ENCODE measurements around the gene LALBA.
"Not testable (repeated sequence)": the region's sequence is repeated elsewhere in the genome, so short reads cannot be mapped to it uniquely, and the experiment has no call there.

LALBA gene

DNA sequence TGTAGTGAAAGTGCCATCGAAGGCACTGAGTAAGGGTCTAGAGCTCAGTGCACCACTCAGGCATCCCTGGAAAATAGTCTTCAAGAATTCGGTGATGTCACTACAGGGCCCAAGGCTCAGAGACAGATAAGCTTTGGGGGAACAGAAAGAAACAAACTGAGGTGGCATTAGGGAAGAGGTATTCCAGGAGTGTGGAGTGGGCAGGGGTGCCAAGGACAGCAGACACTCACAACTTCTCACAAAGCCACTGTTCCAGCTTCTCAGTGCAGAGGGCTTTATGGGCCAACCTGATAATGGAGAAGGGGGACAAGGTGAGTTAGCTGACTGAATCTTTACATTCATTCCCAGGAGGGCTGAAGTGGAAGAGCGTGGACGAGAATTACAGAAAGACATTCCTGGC is 2.1 kb downstream of the LALBA start:
- TF ChIP-seq, protein P1, sequence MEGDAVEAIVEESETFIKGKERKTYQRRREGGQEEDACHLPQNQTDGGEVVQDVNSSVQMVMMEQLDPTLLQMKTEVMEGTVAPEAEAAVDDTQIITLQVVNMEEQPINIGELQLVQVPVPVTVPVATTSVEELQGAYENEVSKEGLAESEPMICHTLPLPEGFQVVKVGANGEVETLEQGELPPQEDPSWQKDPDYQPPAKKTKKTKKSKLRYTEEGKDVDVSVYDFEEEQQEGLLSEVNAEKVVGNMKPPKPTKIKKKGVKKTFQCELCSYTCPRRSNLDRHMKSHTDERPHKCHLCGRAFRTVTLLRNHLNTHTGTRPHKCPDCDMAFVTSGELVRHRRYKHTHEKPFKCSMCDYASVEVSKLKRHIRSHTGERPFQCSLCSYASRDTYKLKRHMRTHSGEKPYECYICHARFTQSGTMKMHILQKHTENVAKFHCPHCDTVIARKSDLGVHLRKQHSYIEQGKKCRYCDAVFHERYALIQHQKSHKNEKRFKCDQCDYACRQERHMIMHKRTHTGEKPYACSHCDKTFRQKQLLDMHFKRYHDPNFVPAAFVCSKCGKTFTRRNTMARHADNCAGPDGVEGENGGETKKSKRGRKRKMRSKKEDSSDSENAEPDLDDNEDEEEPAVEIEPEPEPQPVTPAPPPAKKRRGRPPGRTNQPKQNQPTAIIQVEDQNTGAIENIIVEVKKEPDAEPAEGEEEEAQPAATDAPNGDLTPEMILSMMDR (IDR thresholded peaks at IDR 0.05; ENCODE audit: insufficient read depth, low read length, missing control alignments) = no peak
- POLR2A ChIA-PET = no interaction called here
- CTCF ChIA-PET = interaction anchor here (1.0 kb wide), 1 partner anchor 50 kb away, joined by 3 read pairs; no protein-coding TSS in a partner anchor
- no peak for DNase-seq (ENCODE audit: low read depth, low spot score)
- H3K4me3 ChIP-seq (ENCODE audit: low read depth, low read length) = no peak overlapping the region

DNA sequence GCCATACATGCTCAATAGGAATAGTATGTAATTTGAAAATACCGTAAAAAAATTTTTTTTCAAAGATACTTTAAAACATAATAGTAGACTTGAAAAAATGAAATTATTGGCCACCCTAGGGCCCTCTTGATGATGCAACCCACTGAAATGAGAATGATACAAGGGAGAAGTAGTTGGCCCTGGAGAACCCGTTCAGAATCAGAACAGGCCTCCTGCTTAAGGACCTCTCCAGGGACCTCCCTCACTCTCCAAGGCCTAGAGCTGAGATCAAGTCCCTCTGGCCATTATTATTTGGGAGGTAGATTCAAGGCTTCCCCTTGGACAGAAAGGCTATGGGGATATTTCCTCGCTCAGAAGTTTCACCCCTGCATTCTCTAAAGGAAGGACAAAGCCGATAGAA is 11.9 kb downstream of the LALBA start:
- POLR2A ChIA-PET = no interaction called here
- no peak for DNase-seq (ENCODE audit: low read depth, low spot score)
- TF ChIP-seq, protein P1 (IDR thresholded peaks at IDR 0.05; ENCODE audit: insufficient read depth, low read length, missing control alignments) = no peak
- no peak overlapping the region for H3K4me3 ChIP-seq (ENCODE audit: low read depth, low read length)
- CTCF ChIA-PET = interaction anchor here (3.8 kb wide), 1 partner anchor 16 kb away, joined by 13 read pairs; no protein-coding TSS in a partner anchor

DNA sequence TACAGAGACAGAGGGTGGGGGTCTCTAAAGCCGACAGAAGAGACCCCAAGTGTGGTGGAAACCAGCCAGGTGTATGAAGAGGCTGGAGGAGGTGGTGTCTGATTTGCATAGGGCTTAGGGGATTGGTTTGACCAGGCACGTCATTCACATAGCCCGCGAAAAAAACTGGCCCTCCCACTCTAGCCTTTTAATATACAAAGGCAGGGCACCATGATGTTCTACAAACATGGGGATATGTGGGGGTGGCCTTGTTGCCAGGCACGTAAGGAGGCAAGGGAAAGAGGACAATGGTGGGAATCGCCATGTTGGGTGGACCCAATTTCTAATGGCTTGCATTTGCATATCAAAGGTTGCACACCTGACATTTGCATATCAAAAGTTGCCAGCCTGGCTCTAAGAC is 13.2 kb downstream of the LALBA start:
- no peak overlapping the region for H3K4me3 ChIP-seq (ENCODE audit: low read depth, low read length)
- CTCF ChIA-PET = interaction anchor here (1.2 to 3.8 kb wide), 2 partner anchors 13 to 15 kb away, joined by 3 to 13 read pairs; no protein-coding TSS in a partner anchor
- TF ChIP-seq, protein P1 (IDR thresholded peaks at IDR 0.05; ENCODE audit: insufficient read depth, low read length, missing control alignments) = no peak
- no peak for DNase-seq (ENCODE audit: low read depth, low spot score)
- POLR2A ChIA-PET = no interaction called here

DNA sequence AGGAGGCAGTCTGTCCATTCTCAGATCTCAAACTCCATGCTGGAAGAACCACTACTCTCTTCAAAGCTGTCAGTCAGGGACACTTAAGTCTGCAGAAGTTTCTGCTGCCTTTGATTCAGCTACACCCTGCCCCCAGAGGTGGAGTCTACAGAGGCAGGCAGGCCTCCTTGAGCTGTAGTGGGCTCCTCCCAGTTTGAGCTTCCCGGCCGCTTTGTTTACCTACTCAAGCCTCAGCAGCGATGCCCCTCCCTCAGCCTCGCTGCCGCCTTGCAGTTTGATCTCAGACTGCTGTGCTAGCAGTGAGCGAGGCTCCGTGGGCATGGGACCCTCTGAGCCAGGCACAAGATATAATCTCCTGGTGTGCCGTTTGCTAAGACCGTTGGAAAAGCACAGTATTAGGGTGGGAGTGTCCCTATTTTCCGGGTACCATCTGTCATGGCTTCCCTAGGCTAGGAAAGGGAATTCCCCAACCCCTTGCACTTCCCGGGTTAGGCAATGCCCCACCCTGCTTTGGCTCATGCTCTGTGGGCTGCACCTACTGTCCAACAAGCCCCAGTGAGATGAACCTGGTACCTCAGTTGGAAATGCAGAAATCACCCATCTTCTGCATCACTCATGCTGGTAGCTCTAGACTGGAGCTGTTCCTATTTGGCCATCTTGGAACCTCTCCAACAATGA is 16.0 kb downstream of the LALBA start:
- CTCF ChIA-PET; H3K4me3 ChIP-seq (ENCODE audit: low read depth, low read length): not testable (repeated sequence)

DNA sequence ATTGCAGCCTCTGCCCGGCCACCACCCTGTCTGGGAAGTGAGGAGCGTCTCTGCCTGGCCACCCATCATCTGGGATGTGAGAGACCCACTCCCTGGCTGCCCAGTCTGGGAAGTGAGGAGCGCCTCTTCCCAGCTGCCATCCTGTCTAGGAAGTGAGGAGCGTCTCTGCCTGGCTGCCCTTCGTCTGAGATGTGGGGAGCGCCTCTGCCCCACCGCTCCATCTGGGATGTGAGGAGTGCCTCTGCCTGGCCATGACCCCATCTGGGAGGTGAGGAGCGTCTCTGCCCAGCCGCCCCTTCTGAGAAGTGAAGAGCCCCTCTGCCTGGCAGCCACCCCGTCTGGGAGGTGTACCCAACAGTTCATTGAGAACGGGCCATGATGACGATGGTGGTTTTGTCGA is 18.2 kb downstream of the LALBA start:
- CTCF ChIA-PET; DNase-seq (ENCODE audit: low read depth, low spot score); POLR2A ChIA-PET; H3K4me3 ChIP-seq (ENCODE audit: low read depth, low read length): not testable (repeated sequence)

More for the DNA sequence above, 16.0 kb downstream of the LALBA start:
- POLR2A ChIA-PET; DNase-seq (ENCODE audit: low read depth, low spot score): not testable (repeated sequence)

DNA sequence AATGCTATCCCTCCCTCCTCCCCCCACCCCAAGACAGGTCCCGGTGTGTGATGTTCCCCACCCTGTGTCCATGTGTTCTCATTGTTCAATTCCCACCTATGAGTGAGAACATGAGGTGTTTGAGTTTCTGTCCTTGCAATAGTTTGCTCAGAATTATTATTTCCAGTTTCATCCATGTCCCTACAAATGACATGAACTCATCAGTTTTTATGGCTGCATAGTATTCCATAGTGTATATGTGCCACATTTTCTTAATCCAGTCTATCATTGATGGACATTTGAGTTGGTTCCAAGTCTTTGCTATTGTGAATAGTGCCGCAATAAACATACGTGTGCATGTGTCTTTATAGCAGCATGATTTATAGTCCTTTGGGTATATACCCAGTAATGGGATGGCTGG is 22.8 kb downstream of the LALBA start:
- H3K4me3 ChIP-seq (ENCODE audit: low read depth, low read length); DNase-seq (ENCODE audit: low read depth, low spot score); CTCF ChIA-PET; POLR2A ChIA-PET: not testable (repeated sequence)

DNA sequence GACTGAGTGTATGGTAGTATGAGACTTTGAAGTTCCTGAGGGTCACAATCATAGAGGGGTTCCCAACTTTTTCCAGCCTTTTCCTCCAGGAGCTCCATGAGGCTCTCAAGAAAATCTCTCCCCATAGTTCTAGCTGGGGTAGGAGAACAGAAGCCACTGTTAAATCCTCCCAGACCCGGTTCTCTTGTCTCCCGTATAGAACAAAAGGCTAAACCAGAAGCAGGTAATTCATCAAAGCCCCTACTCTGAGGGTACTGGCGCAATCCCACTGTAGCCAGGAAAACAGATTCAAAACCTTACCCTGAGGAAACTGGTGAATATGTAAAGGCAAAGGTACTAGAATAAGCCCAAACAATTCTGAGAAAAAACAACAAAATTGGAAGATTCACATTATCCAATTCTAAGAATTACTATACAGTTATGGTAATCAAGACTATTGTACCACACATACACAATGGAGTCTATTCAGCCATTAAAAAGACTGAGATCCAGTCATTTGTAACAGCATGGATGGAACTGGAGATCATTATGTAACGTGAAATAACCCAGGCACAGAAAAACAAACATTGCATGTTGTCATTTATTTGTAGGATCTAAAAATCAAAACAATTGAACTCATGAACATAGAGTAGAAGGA is 23.9 kb downstream of the LALBA start:
- DNase-seq (ENCODE audit: low read depth, low spot score) = no peak
- TF ChIP-seq, protein P1 (IDR thresholded peaks at IDR 0.05; ENCODE audit: insufficient read depth, low read length, missing control alignments) = no peak
- CTCF ChIA-PET = interaction anchor here (7.6 kb wide), 1 partner anchor 74 kb away, joined by 134 read pairs; no protein-coding TSS in a partner anchor
- POLR2A ChIA-PET = interaction anchor here (0.6 kb wide), 1 partner anchor 246 kb away, joined by 5 read pairs; no protein-coding TSS in a partner anchor
- H3K4me3 ChIP-seq (ENCODE audit: low read depth, low read length) = no peak overlapping the region

Data from AG04449 (cell line).